ENCODE measurements around the gene CADM1.

CADM1 gene

GRCh38 chr11:115306689-115307088, 197.5 kb downstream of the CADM1 start:
- no peak for DNase-seq

- no peak for DNase-seq
Observed at GRCh38 chr11:115304774-115305472, 199.3 kb downstream of the CADM1 start.

- no peak for DNase-seq
Observed at GRCh38 chr11:115303929-115304531, 200.2 kb downstream of the CADM1 start.

GRCh38 chr11:115302946-115303703, 201.1 kb downstream of the CADM1 start:
- DNase-seq: no peak

- no peak for DNase-seq
Observed at GRCh38 chr11:115300660-115301428, 203.4 kb downstream of the CADM1 start.

GRCh38 chr11:115298300-115299012, 205.8 kb downstream of the CADM1 start:
- DNase-seq: no peak

- no peak for DNase-seq
Observed at GRCh38 chr11:115297330-115297729, 206.9 kb downstream of the CADM1 start.

- DNase-seq: no peak
Observed at GRCh38 chr11:115291325-115291724, 212.9 kb downstream of the CADM1 start.

GRCh38 chr11:115290893-115291292, 213.3 kb downstream of the CADM1 start:
- no peak for DNase-seq

GRCh38 chr11:115290479-115290878, 213.7 kb downstream of the CADM1 start:
- DNase-seq: no peak

- DNase-seq: no peak
Observed at GRCh38 chr11:115287266-115287665, 216.9 kb downstream of the CADM1 start.

GRCh38 chr11:115286614-115287013, 217.6 kb downstream of the CADM1 start:
- no peak for DNase-seq

- no peak for DNase-seq
Observed at GRCh38 chr11:115284773-115285172, 219.4 kb downstream of the CADM1 start.

GRCh38 chr11:115282923-115283322, 221.3 kb downstream of the CADM1 start:
- DNase-seq: no peak

- no peak for DNase-seq
Observed at GRCh38 chr11:115280775-115281174, 223.4 kb downstream of the CADM1 start.

GRCh38 chr11:115279813-115280761, 224.1 kb downstream of the CADM1 start:
- no peak for DNase-seq

GRCh38 chr11:115276799-115277198, 227.4 kb downstream of the CADM1 start:
- no peak for DNase-seq

- DNase-seq: no peak
Observed at GRCh38 chr11:115276191-115276590, 228.0 kb downstream of the CADM1 start.

- no peak for DNase-seq
Observed at GRCh38 chr11:115275045-115275444, 229.2 kb downstream of the CADM1 start.

- no peak for DNase-seq
Observed at GRCh38 chr11:115272925-115273324, 231.3 kb downstream of the CADM1 start.

- DNase-seq: no peak
Observed at GRCh38 chr11:115271643-115272042, 232.6 kb downstream of the CADM1 start.

Data from right hindlimb (tissue), 1 donor.